SK-N-MC (cell line): ENCODE measurements around the gene COPS7A.

Source experiments
- EZH2 ChIP-seq: fragments of 200-600 bp; sonication (generic); IDR thresholded peaks from one replicate; pipeline ENCODE4 v1.6.1; 2017; ENCODE audit warnings: antibody characterized with exemption
- POLR2AphosphoS5 ChIP-seq: IDR thresholded peaks from 2 replicates; pipeline ENCODE4 v1.6.1; 2012; ENCODE audit warnings: mild to moderate bottlenecking, low read depth, low read length, borderline replicate concordance

DNA sequence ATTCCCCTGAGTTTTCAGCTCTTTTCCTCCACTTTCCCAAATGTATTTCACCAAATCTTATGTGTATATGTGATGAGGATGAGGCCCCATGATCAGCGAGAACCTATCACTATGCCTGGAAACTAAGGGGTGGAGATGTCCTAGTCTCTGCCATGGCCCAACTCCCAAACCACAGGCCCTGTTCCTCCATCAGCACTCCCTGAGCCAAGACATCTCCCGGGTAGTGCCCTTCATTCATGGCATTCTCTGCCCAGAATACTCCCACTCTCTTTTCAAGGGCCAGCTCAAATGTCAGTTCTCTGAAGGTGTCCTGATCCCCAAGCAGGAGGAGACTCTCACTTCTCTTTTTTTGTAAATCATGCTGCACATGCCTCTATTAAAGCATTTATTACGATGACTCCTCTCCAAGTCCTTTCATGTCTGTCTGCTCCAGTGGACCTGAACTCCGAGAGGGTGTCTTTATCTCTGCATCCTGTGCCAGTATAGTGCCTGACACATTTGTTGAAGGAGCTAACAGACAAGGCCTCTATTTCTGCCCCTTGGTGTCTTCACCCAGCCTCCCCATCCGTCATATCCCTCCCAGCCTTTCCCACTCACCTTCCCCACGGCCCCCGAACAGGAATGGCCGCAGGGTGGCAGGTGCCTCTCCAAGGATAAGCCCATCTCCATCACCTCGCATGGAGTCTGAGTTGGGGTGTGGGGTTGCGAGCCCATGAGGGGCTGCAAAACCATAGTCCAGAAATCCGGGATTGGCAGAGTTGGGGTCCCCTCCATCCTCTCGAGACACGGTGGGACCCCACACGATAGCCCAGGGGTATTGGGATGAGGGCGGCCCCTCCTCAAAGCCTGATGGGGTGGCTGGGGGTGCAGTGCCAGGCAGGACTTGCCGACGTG is 26.9 kb upstream of the COPS7A start:
- no peak for TF ChIP-seq POLR2AphosphoS5
- no peak for TF ChIP-seq EZH2
